ENCODE measurements around the gene PDX1.

DNA sequence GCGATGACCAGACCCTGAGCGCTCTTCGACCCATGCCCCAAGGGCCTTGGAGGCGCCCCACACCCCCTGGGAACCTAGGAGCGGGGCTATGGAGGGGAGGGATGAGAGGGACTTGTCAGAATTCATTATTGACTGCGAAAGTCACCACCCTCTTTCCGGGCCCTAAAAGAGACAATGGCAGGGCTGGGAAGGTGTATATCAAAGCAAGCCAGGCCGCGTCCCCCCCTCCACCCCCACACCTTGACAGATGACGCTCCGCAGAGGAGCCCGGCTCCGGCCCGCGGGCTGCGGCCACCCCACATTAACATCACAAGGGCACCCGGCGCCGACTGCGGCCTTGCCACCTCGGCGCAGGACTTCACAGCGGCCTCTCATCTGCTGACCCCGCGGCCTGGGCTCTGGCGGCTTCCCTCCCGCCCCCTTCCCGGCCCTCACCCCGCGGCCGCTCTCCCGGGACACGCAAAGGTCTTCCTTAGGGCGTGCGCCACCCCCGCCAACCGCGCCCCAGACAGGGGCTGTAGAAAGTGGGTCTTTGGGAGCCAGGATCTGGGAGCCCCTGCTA, 46.9 kb downstream of the PDX1 start:
- TF ChIP-seq CTCF (IDR thresholded peaks at IDR 0.05 in 8 of 11, conservative IDR thresholded peaks at IDR 0.05 in 3 of 11) (no peak), POLR2A (IDR thresholded peaks at IDR 0.05) (no peak)

Measured in spleen (tissue), 7 donors.